Measurements from ENCODE around the gene GPATCH8. TPM values are rescaled to one million over a fixed set of nuclear protein-coding genes. Genes with fewer than 3 reads are reported as not detected.

Gene GPATCH8
- polyA plus RNA-seq, 1 of the 3 experiments (the other 2 are of a cell fraction) = 12.7 TPM

DNA sequence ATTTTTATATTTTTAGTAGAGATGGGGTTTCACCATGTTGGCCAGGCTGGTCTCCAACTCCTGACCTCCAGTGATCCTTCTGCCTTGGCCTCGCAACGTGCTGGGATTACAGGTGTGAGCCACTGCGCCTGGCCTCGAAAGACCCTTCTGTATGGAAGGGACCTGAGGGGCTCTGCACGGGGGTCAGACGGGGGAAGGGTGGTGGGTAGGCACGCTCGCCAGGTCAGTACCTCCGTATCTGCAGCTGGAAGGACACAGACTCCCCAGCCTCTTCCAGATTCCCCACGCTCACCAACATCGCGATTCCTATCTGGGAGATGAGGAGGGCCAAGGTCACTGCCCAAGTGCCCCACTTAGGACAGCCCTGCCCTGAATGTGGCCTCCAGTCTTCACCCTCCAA lies 126.4 kb downstream of the GPATCH8 start:
- TF ChIP-seq, protein P1, sequence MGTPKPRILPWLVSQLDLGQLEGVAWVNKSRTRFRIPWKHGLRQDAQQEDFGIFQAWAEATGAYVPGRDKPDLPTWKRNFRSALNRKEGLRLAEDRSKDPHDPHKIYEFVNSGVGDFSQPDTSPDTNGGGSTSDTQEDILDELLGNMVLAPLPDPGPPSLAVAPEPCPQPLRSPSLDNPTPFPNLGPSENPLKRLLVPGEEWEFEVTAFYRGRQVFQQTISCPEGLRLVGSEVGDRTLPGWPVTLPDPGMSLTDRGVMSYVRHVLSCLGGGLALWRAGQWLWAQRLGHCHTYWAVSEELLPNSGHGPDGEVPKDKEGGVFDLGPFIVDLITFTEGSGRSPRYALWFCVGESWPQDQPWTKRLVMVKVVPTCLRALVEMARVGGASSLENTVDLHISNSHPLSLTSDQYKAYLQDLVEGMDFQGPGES (IDR thresholded peaks at IDR 0.05; ENCODE audit: low read depth, low read length) = no peak
- TF ChIP-seq EP300 (IDR thresholded peaks at IDR 0.05; ENCODE audit: borderline replicate concordance in 1 of 2, low read depth in 1 of 2, low read length in 1 of 2) (no peak), GABPA (IDR thresholded peaks at IDR 0.05; ENCODE audit: low read depth) (no peak), NFIC (IDR thresholded peaks at IDR 0.05; ENCODE audit: borderline replicate concordance) (no peak), TCF12 (IDR thresholded peaks at IDR 0.05) (no peak), RCOR1 (IDR thresholded peaks at IDR 0.05; ENCODE audit: low read length) (no peak), ZBTB33 (IDR thresholded peaks at IDR 0.05; ENCODE audit: borderline replicate concordance, low read depth) (no peak), SIN3A (IDR thresholded peaks at IDR 0.05; ENCODE audit: borderline replicate concordance, low read depth, low read length) (no peak), MEF2A (IDR thresholded peaks at IDR 0.05; ENCODE audit: borderline replicate concordance, low read depth) (no peak), YY1 (IDR thresholded peaks at IDR 0.05; ENCODE audit: low read depth) (no peak), TAF1 (IDR thresholded peaks at IDR 0.05; ENCODE audit: borderline replicate concordance, low read depth, low read length) (no peak), TEAD4 (IDR thresholded peaks at IDR 0.05; ENCODE audit: borderline replicate concordance, insufficient read depth) (no peak)
- TF ChIP-seq, protein P2, sequence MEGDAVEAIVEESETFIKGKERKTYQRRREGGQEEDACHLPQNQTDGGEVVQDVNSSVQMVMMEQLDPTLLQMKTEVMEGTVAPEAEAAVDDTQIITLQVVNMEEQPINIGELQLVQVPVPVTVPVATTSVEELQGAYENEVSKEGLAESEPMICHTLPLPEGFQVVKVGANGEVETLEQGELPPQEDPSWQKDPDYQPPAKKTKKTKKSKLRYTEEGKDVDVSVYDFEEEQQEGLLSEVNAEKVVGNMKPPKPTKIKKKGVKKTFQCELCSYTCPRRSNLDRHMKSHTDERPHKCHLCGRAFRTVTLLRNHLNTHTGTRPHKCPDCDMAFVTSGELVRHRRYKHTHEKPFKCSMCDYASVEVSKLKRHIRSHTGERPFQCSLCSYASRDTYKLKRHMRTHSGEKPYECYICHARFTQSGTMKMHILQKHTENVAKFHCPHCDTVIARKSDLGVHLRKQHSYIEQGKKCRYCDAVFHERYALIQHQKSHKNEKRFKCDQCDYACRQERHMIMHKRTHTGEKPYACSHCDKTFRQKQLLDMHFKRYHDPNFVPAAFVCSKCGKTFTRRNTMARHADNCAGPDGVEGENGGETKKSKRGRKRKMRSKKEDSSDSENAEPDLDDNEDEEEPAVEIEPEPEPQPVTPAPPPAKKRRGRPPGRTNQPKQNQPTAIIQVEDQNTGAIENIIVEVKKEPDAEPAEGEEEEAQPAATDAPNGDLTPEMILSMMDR (IDR thresholded peaks at IDR 0.05) = no peak
- Histone ChIP-seq H3K4me2 (no peak overlapping the region), H3K4me1 (ENCODE audit: control insufficient read depth in 1 of 2, insufficient read depth in 2 of 2, low read depth in 1 of 2, low read length in 1 of 2) (no peaks in the 10 kb centered on the region), H3K27ac (ENCODE audit: low read depth in 2 of 2, low read length in 1 of 2) (no peak overlapping the region), H3F3A (replicated peaks; ENCODE audit: insufficient read depth) (no peaks in the 10 kb centered on the region), H3K79me2 (ENCODE audit: insufficient read depth) (no peaks in the 10 kb centered on the region), H2AFZ (ENCODE audit: low read depth) (no peak overlapping the region), H3K9me3 (no peaks in the 10 kb centered on the region), H3K9me2 (no peaks in the 10 kb centered on the region), H3K4me3 (ENCODE audit: low read depth in 2 of 2, low read length in 1 of 2) (no peak overlapping the region), H3K36me3 (replicated peaks in 1 of 2; ENCODE audit: control insufficient read depth in 1 of 2, insufficient read depth in 2 of 2, low read length in 1 of 2) (no peaks in the 10 kb centered on the region), H3K9ac (no peak overlapping the region), H4K20me1 (ENCODE audit: insufficient read depth) (no peaks in the 10 kb centered on the region), H3K27me3 (ENCODE audit: insufficient read depth) (no peaks in the 10 kb centered on the region)
- CTCF ChIA-PET = interaction anchor here (0.6 to 2.4 kb wide), 7 partner anchors 9 to 117 kb away, joined by 3 to 11 read pairs (median 7); partner anchors contain the start of gene FAM171A2
- POLR2A ChIA-PET = no interaction called here
- no peak for DNase-seq
- WGBS (ENCODE audit: low lambda C conversion rate) = 82% methylated on average over 12 of the region's 12 CpGs

- Histone ChIP-seq H3K36me3 (replicated peaks in 1 of 2; ENCODE audit: control insufficient read depth in 1 of 2, insufficient read depth in 2 of 2, low read length in 1 of 2) (no peaks in the 10 kb centered on the region), H3K4me3 (ENCODE audit: low read depth in 2 of 2, low read length in 1 of 2) (no peak overlapping the region; a peak in 1 of 4 replicates), H3K9me2 (no peaks in the 10 kb centered on the region), H3K9me3 (no peaks in the 10 kb centered on the region), H4K20me1 (ENCODE audit: insufficient read depth) (no peaks in the 10 kb centered on the region), H3K27ac (ENCODE audit: low read depth in 2 of 2, low read length in 1 of 2) (no peak overlapping the region), H3K4me2 (no peak overlapping the region), H3K4me1 (ENCODE audit: control insufficient read depth in 1 of 2, insufficient read depth in 2 of 2, low read depth in 1 of 2, low read length in 1 of 2) (no peaks in the 10 kb centered on the region), H2AFZ (ENCODE audit: low read depth) (no peak overlapping the region), H3K79me2 (ENCODE audit: insufficient read depth) (no peaks in the 10 kb centered on the region), H3K27me3 (ENCODE audit: insufficient read depth) (no peaks in the 10 kb centered on the region), H3F3A (replicated peaks; ENCODE audit: insufficient read depth) (no peaks in the 10 kb centered on the region), H3K9ac (no peak overlapping the region)
- DNase-seq = peak; percentile 81
- ChIA-PET CTCF (interaction anchor here (0.6 to 2.4 kb wide), 10 partner anchors 9 to 118 kb away, joined by 3 to 11 read pairs (median 5); partner anchors contain the start of genes FAM171A2 and GRN), POLR2A (no interaction called here)
- WGBS (ENCODE audit: low lambda C conversion rate) = 54% methylated on average over 4 of the region's 5 CpGs
- TF ChIP-seq NRF1 (IDR thresholded peaks at IDR 0.05; ENCODE audit: low read depth, low read length) = no peak
- TF ChIP-seq TEAD4 (IDR thresholded peaks at IDR 0.05; ENCODE audit: borderline replicate concordance, insufficient read depth) = no peak
- TF ChIP-seq TCF12 (IDR thresholded peaks at IDR 0.05) = no peak
- TF ChIP-seq, protein P2 (IDR thresholded peaks at IDR 0.05) = peak; percentile 51
- TF ChIP-seq RAD21 (IDR thresholded peaks at IDR 0.05; ENCODE audit: low read length) = no peak
- TF ChIP-seq FOSL2 (IDR thresholded peaks at IDR 0.05; ENCODE audit: borderline replicate concordance, low read depth) = no peak
Observed at GRCh38 chr17:44376124-44376523, 127.1 kb downstream of the GPATCH8 start.
